Panc1 (cell line): ENCODE data around the gene DIS3L2. TPM values are rescaled to one million over a fixed set of nuclear protein-coding genes. Genes with fewer than 3 reads are reported as not detected.

ENCODE experiments used
- ATAC-seq: fragments of 200-7000 bp; cut with Tn5 transposase; 2 replicates; pipeline ENCODE4 v1.9.1; 2020; ENCODE audit warnings: mild to moderate bottlenecking, moderate library complexity
- BruUV-seq: library from RNA; stranded (reverse); fragments of 400-500 nt; replicated peaks from 2 replicates; lab custom pipeline; 2021; lab: Mats Ljungman, UMichigan
- CTCF ChIA-PET: fragments of 300-600 bp; sonication (Branson Sonifier 250); formaldehyde crosslinking; loops from one replicate; lab custom pipeline; 2022; ENCODE audit warnings: antibody characterized with exemption; lab: Charles Lee
- POLR2A ChIA-PET: fragments of 300-600 bp; sonication (Branson Sonifier 250); formaldehyde crosslinking; loops from one replicate; lab custom pipeline; 2022; ENCODE audit warnings: antibody characterized with exemption; lab: Charles Lee
- DNase-seq: peaks from one replicate; pipeline ENCODE4 v3.0.0-alpha.2; 2010; ENCODE audit warnings: low read depth, low spot score
- H3K27ac ChIP-seq: 2 replicates; pipeline ENCODE4 v1.5.1; 2011; ENCODE audit warnings: mild to moderate bottlenecking, low read length, inconsistent platforms
- H3K27me3 ChIP-seq: fragments of 200-500 bp; sonication (Bioruptor generic); 2 replicates; pipeline ENCODE4 v1.6.0; 2014; ENCODE audit warnings: low read length, inconsistent platforms; ENCODE audit not compliant: control insufficient read depth, insufficient read depth
- H3K36me3 ChIP-seq: fragments of 200-500 bp; sonication (Bioruptor generic); 2 replicates; pipeline ENCODE4 v1.5.1; 2014; ENCODE audit warnings: inconsistent platforms, mild to moderate bottlenecking, low read length, moderate library complexity; ENCODE audit not compliant: control insufficient read depth, insufficient read depth
- H3K4me1 ChIP-seq: 2 replicates; pipeline ENCODE4 v1.5.1; 2011; ENCODE audit warnings: inconsistent platforms, mild to moderate bottlenecking, low read length, moderate library complexity; ENCODE audit not compliant: control insufficient read depth, insufficient read depth
- H3K4me3 ChIP-seq, 2 experiments: 2 replicates each; pipeline ENCODE4 v1.5.1; 2011 to 2012; ENCODE audit warnings: low read depth in 2 of 2, low read length in 2 of 2, mild to moderate bottlenecking in 2 of 2, inconsistent platforms in 1 of 2, moderate library complexity in 1 of 2
- H3K9me3 ChIP-seq: fragments of 200-500 bp; sonication (Bioruptor generic); 2 replicates; pipeline ENCODE4 v1.5.1; 2014; ENCODE audit warnings: low read depth, mild to moderate bottlenecking, inconsistent platforms, low read length, moderate library complexity; ENCODE audit not compliant: control insufficient read depth, insufficient read depth
- POLR2AphosphoS5 ChIP-seq: IDR thresholded peaks from 2 replicates; pipeline ENCODE4 v1.6.1; 2012; ENCODE audit warnings: mild to moderate bottlenecking, low read depth, low read length, moderate library complexity
- SIN3A ChIP-seq: IDR thresholded peaks from 2 replicates; pipeline ENCODE4 v1.6.1; 2012; ENCODE audit warnings: low read depth, mild to moderate bottlenecking, low read length, moderate library complexity, borderline replicate concordance; ENCODE audit not compliant: insufficient read depth
- TCF7L2 ChIP-seq: IDR thresholded peaks from 2 replicates; pipeline ENCODE4 v1.6.1; 2011; ENCODE audit warnings: mild to moderate bottlenecking, low read depth, low read length, inconsistent platforms
- in situ Hi-C: cut with HindIII; loops from 2 replicates; pipeline ENCODE4 v1.10.0; 2016; ENCODE audit warnings: low sequenced_read_pairs, low pct_unique_long_range_greater_than_20kb
- intact Hi-C: fragments of 100-400 bp; cut with micrococcal nuclease; formaldehyde crosslinking; loops from one replicate; pipeline ENCODE4 v1.10.0; 2022; ENCODE audit not compliant: unreplicated experiment
- total RNA-seq: library from RNA; stranded (reverse); gene quantifications from one replicate; pipeline ENCODE4 v1.2.1, GENCODE V29; 2021; ENCODE audit not compliant: unreplicated experiment
- TF ChIP-seq, protein P1 (sequence below): fragments of 450-650 bp; IDR thresholded peaks from 2 replicates; pipeline ENCODE4 v1.5.1; 2017; ENCODE audit warnings: mild to moderate bottlenecking
- TF ChIP-seq, protein P2 (sequence below), 2 experiments: IDR thresholded peaks; 2 replicates each; pipeline ENCODE4 v1.6.1; 2011 to 2012; ENCODE audit warnings: low read depth in 2 of 2, control low read depth in 1 of 2, low read length in 1 of 2, mild to moderate bottlenecking in 1 of 2, moderate library complexity in 1 of 2; ENCODE audit not compliant: insufficient read depth in 1 of 2

DIS3L2 gene
- total RNA-seq, 1 experiment from 2014 or later = 28.1 TPM

DNA sequence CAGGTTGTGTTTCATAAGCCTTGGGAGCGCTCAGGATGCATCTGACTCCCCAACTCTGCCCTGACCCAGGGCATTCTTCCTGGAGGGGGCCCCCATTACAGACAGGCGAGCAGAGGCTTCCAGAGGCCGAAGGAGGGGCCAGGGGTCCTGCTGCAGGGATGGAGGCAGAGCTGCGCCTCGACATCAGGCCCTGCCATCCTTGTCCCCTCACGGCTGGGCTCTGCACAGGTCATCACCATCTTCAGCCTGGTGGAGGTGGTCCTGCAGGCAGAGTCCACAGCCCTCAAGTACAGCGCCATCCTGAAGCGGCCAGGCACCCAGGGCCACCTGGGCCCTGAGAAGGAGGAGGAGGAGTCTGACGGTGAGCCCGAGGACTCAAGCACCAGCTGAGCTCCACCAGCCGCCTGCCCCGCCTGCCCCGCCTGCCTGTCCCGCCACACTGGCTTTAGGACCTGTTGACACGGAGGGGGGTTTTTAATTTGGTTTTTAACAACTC lies 374.8 kb downstream of the DIS3L2 start:
- Histone ChIP-seq H3K27ac (no peak overlapping the region), H3K4me3 (no peak overlapping the region), H3K27me3 (no peaks in the 10 kb centered on the region), H3K36me3 (no peaks in the 10 kb centered on the region), H3K4me1 (no peaks in the 10 kb centered on the region), H3K9me3 (no peaks in the 10 kb centered on the region)
- POLR2A ChIA-PET = no interaction called here
- no peak for DNase-seq
- CTCF ChIA-PET = interaction anchor here (2.4 kb wide), 1 partner anchor 103 kb away, joined by 7 read pairs; no protein-coding TSS in a partner anchor
- intact Hi-C loops (loop anchor here (5.0 kb wide), 1 partner anchor 101 kb away; no protein-coding TSS in a partner anchor), in situ Hi-C loops (no loop called here)
- no TSS peak for BruUV-seq
- TF ChIP-seq SIN3A (no peak), TCF7L2 (no peak), POLR2AphosphoS5 (no peak)
- TF ChIP-seq, protein P1, sequence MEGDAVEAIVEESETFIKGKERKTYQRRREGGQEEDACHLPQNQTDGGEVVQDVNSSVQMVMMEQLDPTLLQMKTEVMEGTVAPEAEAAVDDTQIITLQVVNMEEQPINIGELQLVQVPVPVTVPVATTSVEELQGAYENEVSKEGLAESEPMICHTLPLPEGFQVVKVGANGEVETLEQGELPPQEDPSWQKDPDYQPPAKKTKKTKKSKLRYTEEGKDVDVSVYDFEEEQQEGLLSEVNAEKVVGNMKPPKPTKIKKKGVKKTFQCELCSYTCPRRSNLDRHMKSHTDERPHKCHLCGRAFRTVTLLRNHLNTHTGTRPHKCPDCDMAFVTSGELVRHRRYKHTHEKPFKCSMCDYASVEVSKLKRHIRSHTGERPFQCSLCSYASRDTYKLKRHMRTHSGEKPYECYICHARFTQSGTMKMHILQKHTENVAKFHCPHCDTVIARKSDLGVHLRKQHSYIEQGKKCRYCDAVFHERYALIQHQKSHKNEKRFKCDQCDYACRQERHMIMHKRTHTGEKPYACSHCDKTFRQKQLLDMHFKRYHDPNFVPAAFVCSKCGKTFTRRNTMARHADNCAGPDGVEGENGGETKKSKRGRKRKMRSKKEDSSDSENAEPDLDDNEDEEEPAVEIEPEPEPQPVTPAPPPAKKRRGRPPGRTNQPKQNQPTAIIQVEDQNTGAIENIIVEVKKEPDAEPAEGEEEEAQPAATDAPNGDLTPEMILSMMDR = no peak
- TF ChIP-seq, protein P2, sequence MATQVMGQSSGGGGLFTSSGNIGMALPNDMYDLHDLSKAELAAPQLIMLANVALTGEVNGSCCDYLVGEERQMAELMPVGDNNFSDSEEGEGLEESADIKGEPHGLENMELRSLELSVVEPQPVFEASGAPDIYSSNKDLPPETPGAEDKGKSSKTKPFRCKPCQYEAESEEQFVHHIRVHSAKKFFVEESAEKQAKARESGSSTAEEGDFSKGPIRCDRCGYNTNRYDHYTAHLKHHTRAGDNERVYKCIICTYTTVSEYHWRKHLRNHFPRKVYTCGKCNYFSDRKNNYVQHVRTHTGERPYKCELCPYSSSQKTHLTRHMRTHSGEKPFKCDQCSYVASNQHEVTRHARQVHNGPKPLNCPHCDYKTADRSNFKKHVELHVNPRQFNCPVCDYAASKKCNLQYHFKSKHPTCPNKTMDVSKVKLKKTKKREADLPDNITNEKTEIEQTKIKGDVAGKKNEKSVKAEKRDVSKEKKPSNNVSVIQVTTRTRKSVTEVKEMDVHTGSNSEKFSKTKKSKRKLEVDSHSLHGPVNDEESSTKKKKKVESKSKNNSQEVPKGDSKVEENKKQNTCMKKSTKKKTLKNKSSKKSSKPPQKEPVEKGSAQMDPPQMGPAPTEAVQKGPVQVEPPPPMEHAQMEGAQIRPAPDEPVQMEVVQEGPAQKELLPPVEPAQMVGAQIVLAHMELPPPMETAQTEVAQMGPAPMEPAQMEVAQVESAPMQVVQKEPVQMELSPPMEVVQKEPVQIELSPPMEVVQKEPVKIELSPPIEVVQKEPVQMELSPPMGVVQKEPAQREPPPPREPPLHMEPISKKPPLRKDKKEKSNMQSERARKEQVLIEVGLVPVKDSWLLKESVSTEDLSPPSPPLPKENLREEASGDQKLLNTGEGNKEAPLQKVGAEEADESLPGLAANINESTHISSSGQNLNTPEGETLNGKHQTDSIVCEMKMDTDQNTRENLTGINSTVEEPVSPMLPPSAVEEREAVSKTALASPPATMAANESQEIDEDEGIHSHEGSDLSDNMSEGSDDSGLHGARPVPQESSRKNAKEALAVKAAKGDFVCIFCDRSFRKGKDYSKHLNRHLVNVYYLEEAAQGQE (IDR thresholded peaks at IDR 0.05; ENCODE audit: insufficient read depth in 1 of 2, low read depth in 2 of 2, low read length in 1 of 2) = no peak
- no peak for ATAC-seq

DNA sequence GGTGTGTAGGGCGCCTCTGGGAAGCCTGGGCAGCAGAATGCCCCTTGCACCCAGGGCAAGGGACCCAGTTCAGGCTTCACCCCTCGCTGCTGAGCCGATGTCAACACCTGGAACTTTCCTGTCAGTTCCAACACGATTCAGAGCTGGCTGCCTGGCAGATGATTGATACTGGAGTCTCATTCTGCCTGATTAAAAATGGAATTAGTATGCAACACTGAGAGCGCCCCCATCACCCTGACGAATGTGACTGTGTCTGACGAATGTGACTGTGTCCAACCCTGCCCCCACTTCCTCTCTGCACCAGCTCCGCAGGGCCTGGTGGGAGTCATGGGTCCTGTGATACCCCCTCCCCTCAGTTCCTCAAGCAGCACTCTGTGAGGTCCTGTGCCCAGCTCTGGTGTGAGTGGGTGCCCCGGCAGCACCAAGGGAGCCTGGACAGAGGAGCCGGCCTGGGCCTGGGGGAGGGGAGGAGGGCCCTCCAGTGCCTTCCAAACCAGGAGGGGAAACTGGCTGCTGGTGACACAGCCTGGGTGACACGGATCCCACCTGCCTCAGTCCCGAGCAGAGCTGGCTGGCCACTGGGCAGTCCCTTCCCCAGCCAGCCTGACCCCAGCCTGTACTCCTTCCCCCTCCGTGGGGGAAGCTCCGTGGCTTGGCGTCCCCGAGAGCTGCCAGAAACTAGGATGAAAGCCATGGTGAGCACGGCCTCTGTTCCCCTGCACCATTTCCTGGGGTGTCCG lies 375.6 kb downstream of the DIS3L2 start:
- no peak for ATAC-seq

More for the DNA sequence above, 375.6 kb downstream of the DIS3L2 start:
- no peak for DNase-seq
- Histone ChIP-seq H3K4me3 (no peak overlapping the region), H3K4me1 (no peaks in the 10 kb centered on the region), H3K27ac (no peak overlapping the region), H3K36me3 (no peaks in the 10 kb centered on the region), H3K27me3 (no peaks in the 10 kb centered on the region), H3K9me3 (no peaks in the 10 kb centered on the region)
- TSS peak; percentile 56 for BruUV-seq
- TF ChIP-seq, protein P2 (IDR thresholded peaks at IDR 0.05; ENCODE audit: insufficient read depth in 1 of 2, low read depth in 2 of 2, low read length in 1 of 2) = no peak
- TF ChIP-seq, protein P1 = no peak
- intact Hi-C loops (loop anchor here (5.0 kb wide), 1 partner anchor 100 kb away; no protein-coding TSS in a partner anchor), in situ Hi-C loops (no loop called here)
- ChIA-PET CTCF (interaction anchor here (0.6 to 2.4 kb wide), 2 partner anchors 102 to 272 kb away, joined by 3 to 7 read pairs; no protein-coding TSS in a partner anchor), POLR2A (no interaction called here)
